ENCODE data around the gene NPC1L1. TPM values are rescaled to one million over a fixed set of nuclear protein-coding genes. Genes with fewer than 3 reads are reported as not detected.

The NPC1L1 gene
- total and polyA plus RNA-seq, 7 donors: 0.09 to 0.83 (median 0.36) TPM; not detected in 2

DNA sequence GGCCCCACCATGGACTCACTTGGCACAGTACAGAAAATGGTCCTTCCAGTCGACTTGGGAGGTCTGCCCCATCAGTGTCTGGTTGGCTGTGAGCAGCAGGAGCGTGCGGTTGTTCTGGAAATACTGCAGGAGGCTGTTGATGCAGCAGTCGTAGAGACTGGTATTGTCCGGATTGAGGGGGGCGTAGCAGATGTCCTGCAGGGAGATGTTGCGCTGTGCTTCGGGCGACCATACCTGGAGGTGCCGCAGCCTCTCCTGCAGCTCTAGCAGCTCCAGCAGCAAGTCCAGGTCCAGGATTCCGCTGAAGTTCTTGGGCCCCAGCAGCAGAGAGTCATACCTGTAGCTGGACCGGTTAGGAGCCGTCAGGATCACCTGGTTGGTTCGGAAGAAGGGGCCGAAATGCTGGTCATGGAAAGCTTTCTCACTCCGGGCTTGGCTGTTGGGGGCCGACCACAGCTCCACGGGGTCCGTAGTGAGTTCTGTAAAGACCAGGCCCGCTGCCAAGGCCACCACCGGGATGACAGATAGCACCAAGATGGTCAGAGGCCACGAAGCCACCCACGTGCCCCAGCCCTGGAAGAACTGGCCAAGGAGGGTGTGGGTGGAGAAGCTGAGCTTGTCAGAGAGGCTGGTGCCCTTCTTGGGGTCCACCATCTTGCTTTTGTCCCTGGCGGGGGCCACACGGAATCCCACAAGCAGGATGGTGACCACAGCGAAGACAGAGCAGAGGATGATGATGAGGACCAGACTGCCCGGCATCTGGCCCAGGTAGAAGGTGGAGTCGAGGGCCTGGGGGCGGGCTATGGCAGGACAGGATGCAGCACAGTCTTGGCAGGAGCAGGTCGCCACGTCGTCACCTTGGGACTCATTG lies 2.1 kb downstream of the NPC1L1 start:
- WGBS, 2 donors: 92 to 93% methylated on average over 32 of the region's 32 CpGs

DNA sequence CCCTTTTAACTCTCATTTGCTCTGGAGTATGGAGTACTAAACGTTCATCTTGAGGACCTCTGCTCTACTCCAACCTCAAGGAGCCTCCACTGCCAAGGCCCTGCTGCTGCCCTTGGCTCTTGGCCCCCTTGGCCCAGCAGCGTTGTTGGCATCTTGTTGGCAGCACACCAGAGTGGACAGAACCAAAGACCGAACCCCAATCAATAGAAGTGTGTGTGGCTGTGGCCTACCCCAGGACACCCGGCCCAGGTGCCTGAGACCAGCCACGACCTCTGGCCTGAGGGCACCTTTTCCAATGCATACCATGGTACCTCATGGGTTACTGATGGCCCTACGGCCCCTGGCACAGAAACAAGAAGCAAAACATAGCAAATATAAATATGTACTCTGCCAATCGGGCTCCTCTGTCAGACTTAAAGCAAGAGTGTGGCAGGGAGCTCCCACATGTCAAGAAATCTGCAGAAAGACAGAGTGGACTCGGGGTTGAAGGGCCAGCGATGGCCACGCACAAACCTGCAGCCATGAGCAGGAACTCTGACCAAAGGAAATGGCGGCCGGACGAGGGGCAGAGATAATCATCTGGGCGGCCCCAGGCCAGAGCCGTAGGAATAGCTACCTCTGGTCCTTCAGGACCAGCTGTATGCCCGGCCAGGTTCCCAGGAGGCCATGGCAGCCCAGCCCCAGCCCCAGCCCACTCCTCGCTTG lies 2.9 kb downstream of the NPC1L1 start:
- no peak for DNase-seq
- Histone ChIP-seq H3K27me3 (no peaks in the 10 kb centered on the region), H3K4me3 (no peak overlapping the region), H3K27ac (no peak overlapping the region), H3K9me3 (no peaks in the 10 kb centered on the region), H3K4me1 (no peaks in the 10 kb centered on the region), H3K36me3 (no peaks in the 10 kb centered on the region)
- WGBS, 2 donors: 85 to 89% methylated on average over 17 of the region's 17 CpGs
- TF ChIP-seq POLR2AphosphoS5 (IDR thresholded peaks at IDR 0.05) (no peak), POLR2A (IDR thresholded peaks at IDR 0.05) (no peak), EP300 (IDR thresholded peaks at IDR 0.05) (no peak), CTCF (IDR thresholded peaks at IDR 0.05) (no peak)
- intact Hi-C loops (cut with DNase I): no loop called here

More for the DNA sequence above, 2.1 kb downstream of the NPC1L1 start:
- Histone ChIP-seq H3K9me3 (no peaks in the 10 kb centered on the region), H3K36me3 (no peaks in the 10 kb centered on the region), H3K27me3 (no peaks in the 10 kb centered on the region), H3K4me1 (no peaks in the 10 kb centered on the region), H3K4me3 (no peak overlapping the region), H3K27ac (no peak overlapping the region)
- intact Hi-C loops (cut with DNase I): no loop called here
- DNase-seq: no peak
- no peak for TF ChIP-seq CTCF (IDR thresholded peaks at IDR 0.05)
- TF ChIP-seq EP300 (IDR thresholded peaks at IDR 0.05): no peak
- no peak for TF ChIP-seq POLR2AphosphoS5 (IDR thresholded peaks at IDR 0.05)
- no peak for TF ChIP-seq POLR2A (IDR thresholded peaks at IDR 0.05)

DNA sequence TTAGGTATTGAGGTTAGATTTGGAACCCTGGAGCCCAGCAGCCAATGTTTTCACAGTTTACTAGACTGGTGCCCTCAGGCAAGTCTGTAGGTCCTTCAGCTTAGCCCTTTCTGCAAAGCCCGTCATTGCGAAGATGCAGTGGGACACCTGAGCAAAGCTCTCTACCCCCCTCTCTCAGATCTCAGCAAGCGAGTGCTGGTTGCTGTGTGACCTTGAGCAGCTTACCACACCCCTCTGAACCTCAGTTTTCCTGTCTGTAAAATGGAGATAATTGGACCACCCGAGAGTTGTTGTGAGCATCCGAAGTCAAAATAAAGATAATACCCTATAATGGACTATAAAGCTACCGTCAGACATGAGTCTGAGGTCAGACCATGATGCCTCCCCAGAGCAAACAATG lies 3.7 kb downstream of the NPC1L1 start:
- Histone ChIP-seq H3K4me3 (no peak overlapping the region), H3K4me1 (no peaks in the 10 kb centered on the region), H3K27me3 (no peaks in the 10 kb centered on the region), H3K36me3 (no peaks in the 10 kb centered on the region), H3K27ac (no peak overlapping the region), H3K9me3 (no peaks in the 10 kb centered on the region)
- 91 to 96% methylated on average over 6 of the region's 6 CpGs for WGBS, 2 donors
- DNase-seq: no peak
- intact Hi-C loops (cut with DNase I): no loop called here
- TF ChIP-seq POLR2A (IDR thresholded peaks at IDR 0.05) (no peak), CTCF (IDR thresholded peaks at IDR 0.05) (no peak), EP300 (IDR thresholded peaks at IDR 0.05) (no peak), POLR2AphosphoS5 (IDR thresholded peaks at IDR 0.05) (no peak)

- DNase-seq: no peak
- intact Hi-C loops (cut with DNase I): no loop called here
- no peaks in the 10 kb centered on the region for H3K4me1 ChIP-seq
- no peaks in the 10 kb centered on the region for H3K27me3 ChIP-seq
- H3K36me3 ChIP-seq: no peaks in the 10 kb centered on the region
- 88 to 89% methylated on average over 10 of the region's 10 CpGs for WGBS, 2 donors
- no peak for TF ChIP-seq CTCF (IDR thresholded peaks at IDR 0.05)
- no peak for TF ChIP-seq POLR2AphosphoS5 (IDR thresholded peaks at IDR 0.05)
- no peak for TF ChIP-seq POLR2A (IDR thresholded peaks at IDR 0.05)
- no peak for TF ChIP-seq EP300 (IDR thresholded peaks at IDR 0.05)
- no peak overlapping the region for H3K27ac ChIP-seq
- no peak overlapping the region for H3K4me3 ChIP-seq
- no peaks in the 10 kb centered on the region for H3K9me3 ChIP-seq
Observed at GRCh38 chr7:44536090-44536489, 5.0 kb downstream of the NPC1L1 start.
